GM18505 (cell line): ENCODE results near the gene EVX1.

Source experiments
- ATAC-seq: cut with Tn5 transposase; IDR thresholded peaks from one replicate; pipeline ENCODE4 v1.9.1; 2021; ENCODE audit not compliant: unreplicated experiment
- POLR2A ChIP-seq: IDR thresholded peaks from 4 replicates; pipeline ENCODE4 v1.6.1; 2011; ENCODE audit warnings: borderline replicate concordance; ENCODE audit not compliant: insufficient read depth, insufficient read length; ENCODE audit errors: extremely low read depth

The EVX1 gene

GRCh38 chr7:27242555-27243339, at the start of gene EVX1:
Gene EVX1 (plus strand): TSS chr7:27242802. CDS start chr7:27243031, 229 bp downstream.
- no peak for ATAC-seq
- no peak for TF ChIP-seq POLR2A

- TF ChIP-seq POLR2A = no peak
- no peak for ATAC-seq
Observed at GRCh38 chr7:27193335-27194001, 49.1 kb upstream of the EVX1 start.

GRCh38 chr7:27194002-27194352, 48.6 kb upstream of the EVX1 start:
- no peak for TF ChIP-seq POLR2A
- ATAC-seq = no peak

- no peak for ATAC-seq
- no peak for TF ChIP-seq POLR2A
Observed at GRCh38 chr7:27194686-27195379, 47.8 kb upstream of the EVX1 start.

- ATAC-seq = no peak
- no peak for TF ChIP-seq POLR2A
Observed at GRCh38 chr7:27196287-27196767, 46.3 kb upstream of the EVX1 start.

- ATAC-seq = no peak
- TF ChIP-seq POLR2A = no peak
Observed at GRCh38 chr7:27197137-27198042, 45.2 kb upstream of the EVX1 start.

GRCh38 chr7:27198138-27198841, 44.3 kb upstream of the EVX1 start:
- no peak for ATAC-seq
- no peak for TF ChIP-seq POLR2A

- no peak for TF ChIP-seq POLR2A
- no peak for ATAC-seq
Observed at GRCh38 chr7:27198871-27199801, 43.5 kb upstream of the EVX1 start.

GRCh38 chr7:27199849-27200760, 42.5 kb upstream of the EVX1 start, which contains the start of gene HOXA13:
Gene HOXA13 (minus strand): TSS chr7:27200091. CDS start chr7:27200077, 14 bp downstream.
- ATAC-seq = no peak
- TF ChIP-seq POLR2A = no peak
